ENCODE data around the gene HSPA14.

The HSPA14 gene

DNA sequence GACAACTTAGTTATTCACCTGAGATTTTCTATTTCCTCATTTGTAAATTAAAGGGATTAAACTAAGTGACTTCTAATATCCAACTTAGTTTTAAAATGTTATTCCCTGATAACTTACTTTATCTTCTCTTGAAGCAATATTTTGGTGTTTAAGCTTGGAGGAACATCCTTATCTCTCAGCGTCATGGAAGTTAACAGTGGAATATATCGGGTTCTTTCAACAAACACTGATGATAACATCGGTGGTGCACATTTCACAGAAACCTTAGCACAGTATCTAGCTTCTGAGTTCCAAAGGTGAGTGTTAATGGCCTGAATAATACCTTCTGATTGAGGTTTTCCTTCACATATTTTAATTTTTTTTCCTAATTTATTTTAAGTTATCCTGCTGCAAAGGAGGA lies 14.1 kb downstream of the HSPA14 start:
- no peak for ATAC-seq
- no peak for TF ChIP-seq ZNF8 (CRISPR knock-in tag; IDR thresholded peaks at IDR 0.05)
- no peak for TF ChIP-seq PPARA (CRISPR knock-in tag; IDR thresholded peaks at IDR 0.05; ENCODE audit: borderline replicate concordance)
- no peak for TF ChIP-seq CSRNP3 (CRISPR knock-in tag; IDR thresholded peaks at IDR 0.05)
- TF ChIP-seq RARB (CRISPR knock-in tag; IDR thresholded peaks at IDR 0.05) = no peak
- no peak for TF ChIP-seq ARNTL (CRISPR knock-in tag; IDR thresholded peaks at IDR 0.05; ENCODE audit: borderline replicate concordance, low read depth)
- TF ChIP-seq PATZ1 (CRISPR knock-in tag; IDR thresholded peaks at IDR 0.05; ENCODE audit: borderline replicate concordance) = no peak
- TF ChIP-seq ZNF565 (CRISPR knock-in tag; conservative IDR thresholded peaks at IDR 0.05; ENCODE audit: low read depth) = no peak
- no peak for TF ChIP-seq ZNF70 (CRISPR knock-in tag; IDR thresholded peaks at IDR 0.05)
- TF ChIP-seq BACH2 (CRISPR knock-in tag; IDR thresholded peaks at IDR 0.05; ENCODE audit: borderline replicate concordance) = no peak
- no peak for TF ChIP-seq ZC3H10 (CRISPR knock-in tag; IDR thresholded peaks at IDR 0.05)
- TF ChIP-seq, protein P1, sequence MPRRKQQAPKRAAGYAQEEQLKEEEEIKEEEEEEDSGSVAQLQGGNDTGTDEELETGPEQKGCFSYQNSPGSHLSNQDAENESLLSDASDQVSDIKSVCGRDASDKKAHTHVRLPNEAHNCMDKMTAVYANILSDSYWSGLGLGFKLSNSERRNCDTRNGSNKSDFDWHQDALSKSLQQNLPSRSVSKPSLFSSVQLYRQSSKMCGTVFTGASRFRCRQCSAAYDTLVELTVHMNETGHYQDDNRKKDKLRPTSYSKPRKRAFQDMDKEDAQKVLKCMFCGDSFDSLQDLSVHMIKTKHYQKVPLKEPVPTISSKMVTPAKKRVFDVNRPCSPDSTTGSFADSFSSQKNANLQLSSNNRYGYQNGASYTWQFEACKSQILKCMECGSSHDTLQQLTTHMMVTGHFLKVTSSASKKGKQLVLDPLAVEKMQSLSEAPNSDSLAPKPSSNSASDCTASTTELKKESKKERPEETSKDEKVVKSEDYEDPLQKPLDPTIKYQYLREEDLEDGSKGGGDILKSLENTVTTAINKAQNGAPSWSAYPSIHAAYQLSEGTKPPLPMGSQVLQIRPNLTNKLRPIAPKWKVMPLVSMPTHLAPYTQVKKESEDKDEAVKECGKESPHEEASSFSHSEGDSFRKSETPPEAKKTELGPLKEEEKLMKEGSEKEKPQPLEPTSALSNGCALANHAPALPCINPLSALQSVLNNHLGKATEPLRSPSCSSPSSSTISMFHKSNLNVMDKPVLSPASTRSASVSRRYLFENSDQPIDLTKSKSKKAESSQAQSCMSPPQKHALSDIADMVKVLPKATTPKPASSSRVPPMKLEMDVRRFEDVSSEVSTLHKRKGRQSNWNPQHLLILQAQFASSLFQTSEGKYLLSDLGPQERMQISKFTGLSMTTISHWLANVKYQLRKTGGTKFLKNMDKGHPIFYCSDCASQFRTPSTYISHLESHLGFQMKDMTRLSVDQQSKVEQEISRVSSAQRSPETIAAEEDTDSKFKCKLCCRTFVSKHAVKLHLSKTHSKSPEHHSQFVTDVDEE (CRISPR knock-in tag; IDR thresholded peaks at IDR 0.05) = no peak
- TF ChIP-seq, protein P2, sequence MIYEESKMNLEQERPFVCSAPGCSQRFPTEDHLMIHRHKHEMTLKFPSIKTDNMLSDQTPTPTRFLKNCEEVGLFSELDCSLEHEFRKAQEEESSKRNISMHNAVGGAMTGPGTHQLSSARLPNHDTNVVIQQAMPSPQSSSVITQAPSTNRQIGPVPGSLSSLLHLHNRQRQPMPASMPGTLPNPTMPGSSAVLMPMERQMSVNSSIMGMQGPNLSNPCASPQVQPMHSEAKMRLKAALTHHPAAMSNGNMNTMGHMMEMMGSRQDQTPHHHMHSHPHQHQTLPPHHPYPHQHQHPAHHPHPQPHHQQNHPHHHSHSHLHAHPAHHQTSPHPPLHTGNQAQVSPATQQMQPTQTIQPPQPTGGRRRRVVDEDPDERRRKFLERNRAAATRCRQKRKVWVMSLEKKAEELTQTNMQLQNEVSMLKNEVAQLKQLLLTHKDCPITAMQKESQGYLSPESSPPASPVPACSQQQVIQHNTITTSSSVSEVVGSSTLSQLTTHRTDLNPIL (CRISPR knock-in tag; IDR thresholded peaks at IDR 0.05; ENCODE audit: low read depth) = no peak
- TF ChIP-seq TCF4 (CRISPR knock-in tag; IDR thresholded peaks at IDR 0.05; ENCODE audit: borderline replicate concordance) = no peak
- no peak for TF ChIP-seq POU6F1 (CRISPR knock-in tag; IDR thresholded peaks at IDR 0.05; ENCODE audit: borderline replicate concordance, low read depth)
- TF ChIP-seq ZFP3 (CRISPR knock-in tag; IDR thresholded peaks at IDR 0.05) = no peak
- no peak for TF ChIP-seq SNAI2 (CRISPR knock-in tag; IDR thresholded peaks at IDR 0.05)
- no peak for TF ChIP-seq ESRRG (CRISPR knock-in tag; IDR thresholded peaks at IDR 0.05)
- no peak for TF ChIP-seq OSR1 (CRISPR knock-in tag; IDR thresholded peaks at IDR 0.05)
- TF ChIP-seq CSDC2 (CRISPR knock-in tag; IDR thresholded peaks at IDR 0.05) = no peak

- no peak for ATAC-seq
- no peak for TF ChIP-seq GLIS3 (CRISPR knock-in tag; IDR thresholded peaks at IDR 0.05)
- TF ChIP-seq PATZ1 (CRISPR knock-in tag; IDR thresholded peaks at IDR 0.05; ENCODE audit: borderline replicate concordance) = no peak
- TF ChIP-seq TOX (CRISPR knock-in tag; IDR thresholded peaks at IDR 0.05; ENCODE audit: borderline replicate concordance) = no peak
- TF ChIP-seq SNAI2 (CRISPR knock-in tag; IDR thresholded peaks at IDR 0.05) = no peak
- TF ChIP-seq CSDC2 (CRISPR knock-in tag; IDR thresholded peaks at IDR 0.05) = no peak
- no peak for TF ChIP-seq PPARA (CRISPR knock-in tag; IDR thresholded peaks at IDR 0.05; ENCODE audit: borderline replicate concordance)
These were observed 17.3 kb downstream of the HSPA14 start for GRCh38 chr10:14855453-14855852.
